K562 (cell line): ENCODE results near the gene FAM204A. TPM values are rescaled to one million over a fixed set of nuclear protein-coding genes. Genes with fewer than 3 reads are reported as not detected.

Source experiments
- ATAC-seq: fragments of 200-7000 bp; cut with Tn5 transposase; 3 replicates; pipeline ENCODE4 v1.9.1; 2020; ENCODE audit warnings: moderate library complexity
- BruUV-seq: library from RNA; stranded (reverse); fragments of 400-500 nt; replicated peaks from 2 replicates; lab custom pipeline; 2021; lab: Mats Ljungman, UMichigan
- CTCF ChIA-PET: fragments of 300-600 bp; formaldehyde crosslinking; extraction: SDS; loops from one replicate; lab custom pipeline; 2021; ENCODE audit warnings: low intra/inter-chr PET ratio; lab: Yijun Ruan, JAX
- POLR2A ChIA-PET: fragments of 300-600, 350-650 bp; sonication (Branson Sonifier 250); formaldehyde crosslinking; extraction: SDS; loops from one replicate; lab custom pipeline; 2021; ENCODE audit warnings: antibody characterized with exemption, inconsistent platforms; lab: Yijun Ruan, JAX
- DNase-seq, 4 experiments: peaks; one replicate each; pipeline versions ENCODE4 v3.0.0 to v3.0.0-alpha.2; 2011 to 2018; ENCODE audit warnings: low spot score in 3 of 4, mixed read lengths in 3 of 4; ENCODE audit errors: extremely low read depth in 1 of 4
- FAIRE-seq: peaks from 2 replicates; lab custom pipeline; 2011; peaks lifted over from hg19 to GRCh38; lab: Jason Lieb, UNC
- H2AFZ ChIP-seq: 2 replicates; pipeline ENCODE4 v1.6.0; 2011; ENCODE audit warnings: low read depth, low read length, control low read depth, inconsistent platforms
- H3K27ac ChIP-seq: fragments of 200-600 bp; 3 replicates; pipeline ENCODE4 v1.8.0; 2011; ENCODE audit warnings: low read depth, mild to moderate bottlenecking, control low read depth, inconsistent platforms, low read length, moderate library complexity, mixed read lengths; ENCODE audit errors: extremely low read depth
- H3K27me3 ChIP-seq, 2 experiments: fragments of 300-600 bp in 1 of 2; 2 replicates in 1 of 2; 3 replicates in 1 of 2; pipeline versions ENCODE4 v1.6.0 to v1.8.0; 2011; ENCODE audit warnings: inconsistent platforms in 2 of 2, low read length in 2 of 2, mild to moderate bottlenecking in 1 of 2, mixed read lengths in 1 of 2, moderate library complexity in 1 of 2; ENCODE audit not compliant: control insufficient read depth in 2 of 2, insufficient read depth in 2 of 2
- H3K36me3 ChIP-seq: fragments of 300-600 bp; 3 replicates; pipeline ENCODE4 v1.8.0; 2011; ENCODE audit warnings: mild to moderate bottlenecking, low read length, inconsistent platforms; ENCODE audit not compliant: control insufficient read depth, insufficient read depth
- H3K4me1 ChIP-seq, 2 experiments: fragments of 200-600 bp in 1 of 2; replicated peaks in 1 of 2; 2 replicates in 1 of 2; 3 replicates in 1 of 2; pipeline versions ENCODE4 v1.5.1 to v1.8.0; 2011; ENCODE audit warnings: inconsistent platforms in 2 of 2, low read length in 2 of 2, mild to moderate bottlenecking in 1 of 2, mixed read lengths in 1 of 2, moderate library complexity in 1 of 2; ENCODE audit not compliant: control insufficient read depth in 2 of 2, insufficient read depth in 2 of 2
- H3K4me2 ChIP-seq: 2 replicates; pipeline ENCODE4 v1.6.1; 2011; ENCODE audit warnings: low read length, control low read depth, inconsistent platforms, mixed read lengths; ENCODE audit not compliant: insufficient read depth
- H3K4me3 ChIP-seq: fragments of 200-600 bp; sonication (generic), shearing (Covaris generic); 2 replicates; pipeline ENCODE4 v1.5.1; 2016; ENCODE audit warnings: control low read depth, inconsistent platforms
- H3K79me2 ChIP-seq: fragments of 200-600 bp; 3 replicates; pipeline ENCODE4 v1.8.0; 2011; ENCODE audit warnings: low read length, inconsistent platforms; ENCODE audit not compliant: control insufficient read depth, insufficient read depth
- H3K9ac ChIP-seq, 2 experiments: 2 replicates each; pipeline versions ENCODE4 v1.6.0 to v1.6.1; 2011; ENCODE audit warnings: low read depth in 2 of 2, low read length in 2 of 2, control low read depth in 1 of 2, inconsistent platforms in 1 of 2, mild to moderate bottlenecking in 1 of 2, mixed read lengths in 1 of 2; ENCODE audit not compliant: insufficient read depth in 1 of 2
- H3K9me1 ChIP-seq: one replicate; pipeline ENCODE4 v1.6.0; 2011; ENCODE audit warnings: inconsistent platforms, mild to moderate bottlenecking, low read length, moderate library complexity; ENCODE audit not compliant: control insufficient read depth, insufficient read depth
- H3K9me3 ChIP-seq: replicated peaks from 2 replicates; pipeline ENCODE4 v1.5.1; 2011; ENCODE audit warnings: low read depth, low read length, inconsistent platforms; ENCODE audit not compliant: control insufficient read depth, insufficient read depth
- H4K20me1 ChIP-seq: replicated peaks from 2 replicates; pipeline ENCODE4 v1.6.1; 2011; ENCODE audit warnings: low read length, inconsistent platforms, mixed read lengths; ENCODE audit not compliant: control insufficient read depth, insufficient read depth
- MYBL2 ChIP-seq, 2 experiments: fragments of 450-650 bp in 1 of 2; sonication (generic) in 1 of 2; formaldehyde crosslinking in 1 of 2; IDR thresholded peaks; 2 replicates each; pipeline versions ENCODE4 v1.6.1 to v1.8.1; 2017 to 2022; ENCODE audit warnings: borderline replicate concordance in 1 of 2, inconsistent platforms in 1 of 2, low read depth in 1 of 2, mild to moderate bottlenecking in 1 of 2, missing genetic modification reagents in 1 of 2, moderate library complexity in 1 of 2
- STAT5B ChIP-seq: fragments of 250-450 bp; sonication (Bioruptor Pico); IDR thresholded peaks from 2 replicates; pipeline ENCODE4 v1.8.0; 2021; ENCODE audit warnings: mild to moderate bottlenecking, inconsistent platforms
- ZC3H8 ChIP-seq: fragments of 450-650 bp; IDR thresholded peaks from 2 replicates; pipeline ENCODE4 v1.6.1; 2017
- ZNF282 ChIP-seq: sonication (generic); formaldehyde crosslinking; IDR thresholded peaks from 2 replicates; pipeline ENCODE4 v1.8.1; 2023; ENCODE audit warnings: missing genetic modification reagents
- in situ Hi-C: fragments of 300-500 bp; cut with MboI; formaldehyde crosslinking; loops from 4 replicates; pipeline ENCODE4 v1.15.0; 2018; ENCODE audit warnings: inconsistent platforms, mixed read lengths
- intact Hi-C: fragments of 100-400 bp; cut with micrococcal nuclease; formaldehyde crosslinking; loops from 2 replicates; pipeline ENCODE4 v1.14.2; 2022
- polyA plus RNA-seq, 8 experiments: library from polyadenylated mRNA; depleted of rRNA in 4 of 8; stranded (reverse) in 5 of 8; unstranded in 3 of 8; fragments of >200 nt; fragmentation: Nextera tagmentation in 2 of 8; fragmentation: Illumina TruSeq in 1 of 8; extraction: Ambion mirVana in 2 of 8; extraction: Trizol in 1 of 8; gene quantifications; 2 replicates each; pipeline versions ENCODE4 v1.2.1 to v1.2.3, GENCODE V29; 2011 to 2014; ENCODE audit warnings: inconsistent platforms in 1 of 8, missing spikeins in 1 of 8
- total RNA-seq, 7 experiments: library from RNA; depleted of rRNA in 6 of 7; stranded (reverse); fragments of >200 nt in 6 of 7; fragmentation: Illumina TruSeq in 2 of 7; extraction: Trizol in 2 of 7; gene quantifications; 2 replicates each; pipeline versions ENCODE4 v1.2.1 to v1.2.3, GENCODE V29; 2011 to 2021; ENCODE audit warnings: low replicate concordance in 1 of 7
- TF ChIP-seq, protein P1 (sequence below): sonication (generic); formaldehyde crosslinking; IDR thresholded peaks from 2 replicates; pipeline ENCODE4 v1.9.0; 2022; ENCODE audit warnings: mild to moderate bottlenecking, missing genetic modification reagents

Gene FAM204A
- total and polyA plus RNA-seq, 9 of the 15 experiments (the other 6 are each of a cell fraction or from before 2014, with no cell fraction given), result 29.0 to 64.5 (median 44.9) TPM

DNA sequence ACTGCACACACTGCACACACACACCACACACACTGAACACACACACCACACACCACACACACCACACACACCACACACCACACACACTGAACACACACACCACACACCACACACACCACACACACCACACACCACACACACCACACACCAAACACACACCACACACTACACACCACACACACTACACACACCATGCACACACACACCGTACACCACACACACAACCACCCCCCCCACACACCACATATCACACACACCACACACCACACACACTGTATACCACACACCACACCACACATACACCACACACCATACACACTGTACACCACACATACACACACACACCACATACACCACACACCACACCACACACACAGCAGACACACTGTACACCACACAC is 59.5 kb downstream of the FAM204A start (continued):
- TF ChIP-seq MYBL2 (IDR thresholded peaks at IDR 0.05; ENCODE audit: low read depth) (no peak), MYBL2 (CRISPR knock-in tag; IDR thresholded peaks at IDR 0.05; ENCODE audit: borderline replicate concordance) (no peak), STAT5B (CRISPR knock-in tag) (no peak)

DNA sequence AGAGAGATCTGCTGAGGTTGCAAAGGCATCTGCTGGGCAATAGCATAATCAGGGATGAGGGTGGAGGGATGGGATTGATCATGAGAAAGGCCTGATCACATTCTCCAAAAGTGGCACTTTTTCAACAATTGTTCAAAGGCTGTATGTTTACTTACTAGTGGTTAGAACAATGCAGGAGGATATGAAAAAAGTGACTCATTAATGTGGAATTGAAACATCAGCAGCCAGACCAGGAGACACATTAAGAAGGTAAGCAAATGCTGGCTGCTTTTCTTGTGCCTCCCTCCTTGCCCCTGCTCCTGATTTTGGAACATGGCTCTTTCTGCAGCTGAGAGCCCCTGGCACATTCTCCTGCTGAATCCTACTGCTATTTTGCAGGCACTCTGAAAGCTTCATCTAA is 63.5 kb downstream of the FAM204A start:
- no TSS peak for BruUV-seq
- no peaks in the 10 kb centered on the region for H4K20me1 ChIP-seq
- no peaks in the 10 kb centered on the region for H3K36me3 ChIP-seq
- TF ChIP-seq, protein P1, sequence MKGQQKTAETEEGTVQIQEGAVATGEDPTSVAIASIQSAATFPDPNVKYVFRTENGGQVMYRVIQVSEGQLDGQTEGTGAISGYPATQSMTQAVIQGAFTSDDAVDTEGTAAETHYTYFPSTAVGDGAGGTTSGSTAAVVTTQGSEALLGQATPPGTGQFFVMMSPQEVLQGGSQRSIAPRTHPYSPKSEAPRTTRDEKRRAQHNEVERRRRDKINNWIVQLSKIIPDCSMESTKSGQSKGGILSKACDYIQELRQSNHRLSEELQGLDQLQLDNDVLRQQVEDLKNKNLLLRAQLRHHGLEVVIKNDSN (CRISPR knock-in tag), result no peak
- TF ChIP-seq ZNF282, result no peak
- TF ChIP-seq ZC3H8, result no peak
- H2AFZ ChIP-seq, result no peak overlapping the region
- POLR2A ChIA-PET, result no interaction called here
- CTCF ChIA-PET, result no interaction called here
- ATAC-seq (no peak), FAIRE-seq (no peak), DNase-seq (no peak)
- no peaks in the 10 kb centered on the region; a peak in 1 of 5 replicates for H3K27me3 ChIP-seq
- no peak overlapping the region for H3K4me2 ChIP-seq
- no peaks in the 10 kb centered on the region for H3K79me2 ChIP-seq
- intact Hi-C loops, result no loop called here
- H3K27ac ChIP-seq, result no peak overlapping the region
- no peaks in the 10 kb centered on the region for H3K9me1 ChIP-seq
- in situ Hi-C loops, result no loop called here
- no peak overlapping the region for H3K4me3 ChIP-seq
- no peaks in the 10 kb centered on the region for H3K9me3 ChIP-seq
- H3K4me1 ChIP-seq, result no peaks in the 10 kb centered on the region
- H3K9ac ChIP-seq, result no peak overlapping the region
